GM06990 (cell line): ENCODE data around the gene PACS1.

ENCODE experiments used
- DNase-seq: peaks from one replicate; pipeline ENCODE4 v3.0.0-alpha.2; 2011; ENCODE audit not compliant: insufficient read length; ENCODE audit errors: extremely low read depth
- H3K27me3 ChIP-seq: replicated peaks from 2 replicates; pipeline ENCODE4 v1.6.0; 2011; ENCODE audit warnings: low read length; ENCODE audit not compliant: control insufficient read depth, insufficient read depth
- H3K36me3 ChIP-seq: 2 replicates; pipeline ENCODE4 v1.5.1; 2011; ENCODE audit warnings: low read length; ENCODE audit not compliant: control insufficient read depth, insufficient read depth
- H3K4me3 ChIP-seq: replicated peaks from 2 replicates; pipeline ENCODE4 v1.5.1; 2011; ENCODE audit warnings: low read depth, mild to moderate bottlenecking, control low read depth, low read length
- TF ChIP-seq, protein P1 (sequence below): IDR thresholded peaks from 2 replicates; pipeline ENCODE4 v1.5.1; 2011; ENCODE audit warnings: low read length, control low read depth, mild to moderate bottlenecking, inconsistent platforms; ENCODE audit not compliant: insufficient read depth, poor library complexity, severe bottlenecking

The PACS1 gene

DNA sequence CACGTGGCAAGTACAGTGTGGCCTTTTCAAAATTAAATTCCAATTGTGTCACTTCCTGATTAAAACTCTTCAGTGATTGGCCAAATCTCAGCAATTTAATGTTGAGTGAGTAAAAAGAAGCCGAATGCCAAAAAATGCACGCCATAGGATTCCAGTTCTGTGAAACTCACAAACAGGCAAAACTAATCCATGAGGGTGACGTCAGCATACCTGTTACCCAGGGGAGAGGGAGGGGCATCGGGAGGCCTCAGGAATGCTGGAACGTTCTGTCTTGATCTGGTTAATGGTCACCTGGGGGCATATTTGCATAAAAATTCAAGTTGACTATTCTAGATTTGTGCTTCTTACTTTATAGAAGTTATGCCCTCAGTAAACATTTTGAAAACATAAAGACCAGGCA lies 158.4 kb downstream of the PACS1 start:
- H3K4me3 ChIP-seq: no peak overlapping the region
- H3K36me3 ChIP-seq: peaks cover 40% of the 10 kb centered on the region
- DNase-seq: no peak
- TF ChIP-seq, protein P1, sequence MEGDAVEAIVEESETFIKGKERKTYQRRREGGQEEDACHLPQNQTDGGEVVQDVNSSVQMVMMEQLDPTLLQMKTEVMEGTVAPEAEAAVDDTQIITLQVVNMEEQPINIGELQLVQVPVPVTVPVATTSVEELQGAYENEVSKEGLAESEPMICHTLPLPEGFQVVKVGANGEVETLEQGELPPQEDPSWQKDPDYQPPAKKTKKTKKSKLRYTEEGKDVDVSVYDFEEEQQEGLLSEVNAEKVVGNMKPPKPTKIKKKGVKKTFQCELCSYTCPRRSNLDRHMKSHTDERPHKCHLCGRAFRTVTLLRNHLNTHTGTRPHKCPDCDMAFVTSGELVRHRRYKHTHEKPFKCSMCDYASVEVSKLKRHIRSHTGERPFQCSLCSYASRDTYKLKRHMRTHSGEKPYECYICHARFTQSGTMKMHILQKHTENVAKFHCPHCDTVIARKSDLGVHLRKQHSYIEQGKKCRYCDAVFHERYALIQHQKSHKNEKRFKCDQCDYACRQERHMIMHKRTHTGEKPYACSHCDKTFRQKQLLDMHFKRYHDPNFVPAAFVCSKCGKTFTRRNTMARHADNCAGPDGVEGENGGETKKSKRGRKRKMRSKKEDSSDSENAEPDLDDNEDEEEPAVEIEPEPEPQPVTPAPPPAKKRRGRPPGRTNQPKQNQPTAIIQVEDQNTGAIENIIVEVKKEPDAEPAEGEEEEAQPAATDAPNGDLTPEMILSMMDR: no peak
- H3K27me3 ChIP-seq: no peaks in the 10 kb centered on the region

DNA sequence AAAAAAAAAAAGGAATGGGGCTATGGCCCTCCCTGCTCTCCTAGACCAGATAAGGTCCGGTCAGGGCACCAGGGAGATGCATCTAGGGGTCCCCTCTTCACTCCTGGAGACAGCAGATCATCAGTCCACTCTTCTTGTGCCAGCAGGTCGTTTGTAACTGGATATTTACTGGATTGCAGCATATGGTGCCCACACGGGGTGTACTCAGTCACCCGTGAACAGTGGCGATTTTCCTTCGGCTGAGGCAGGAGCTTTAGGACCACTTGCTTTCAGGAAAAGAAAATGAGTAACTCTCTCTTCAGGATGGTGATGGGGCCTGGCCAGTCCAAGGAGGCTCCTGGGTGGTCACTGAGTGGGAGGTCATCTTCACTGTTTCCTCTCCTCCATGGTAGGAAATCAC lies 160.1 kb downstream of the PACS1 start:
- H3K36me3 ChIP-seq: peaks cover 40% of the 10 kb centered on the region
- H3K4me3 ChIP-seq: no peak overlapping the region
- H3K27me3 ChIP-seq: no peaks in the 10 kb centered on the region
- TF ChIP-seq, protein P1: no peak
- DNase-seq: no peak

DNA sequence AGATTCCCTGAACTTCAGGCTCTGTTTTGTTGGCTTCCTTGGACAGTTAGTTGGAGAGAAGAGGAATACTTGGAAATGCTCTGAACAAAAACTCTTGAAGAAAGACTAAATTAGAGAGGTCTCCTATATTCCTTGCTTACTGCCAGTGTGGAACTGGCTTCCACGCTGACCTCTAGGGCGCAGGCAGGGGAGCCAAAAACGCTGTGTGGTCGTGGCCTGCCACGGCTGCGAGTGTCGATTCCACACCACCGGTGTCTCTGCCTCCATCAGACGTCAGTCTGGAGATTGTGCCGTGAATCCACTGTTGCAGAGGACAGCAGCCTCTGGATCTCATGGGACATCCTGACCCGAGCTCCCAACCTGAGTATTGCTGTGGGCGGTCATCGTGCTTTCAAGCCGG lies 160.9 kb downstream of the PACS1 start:
- H3K36me3 ChIP-seq: peaks cover 41% of the 10 kb centered on the region
- no peak overlapping the region for H3K4me3 ChIP-seq
- H3K27me3 ChIP-seq: no peaks in the 10 kb centered on the region
- no peak for DNase-seq
- TF ChIP-seq, protein P1: no peak

DNA sequence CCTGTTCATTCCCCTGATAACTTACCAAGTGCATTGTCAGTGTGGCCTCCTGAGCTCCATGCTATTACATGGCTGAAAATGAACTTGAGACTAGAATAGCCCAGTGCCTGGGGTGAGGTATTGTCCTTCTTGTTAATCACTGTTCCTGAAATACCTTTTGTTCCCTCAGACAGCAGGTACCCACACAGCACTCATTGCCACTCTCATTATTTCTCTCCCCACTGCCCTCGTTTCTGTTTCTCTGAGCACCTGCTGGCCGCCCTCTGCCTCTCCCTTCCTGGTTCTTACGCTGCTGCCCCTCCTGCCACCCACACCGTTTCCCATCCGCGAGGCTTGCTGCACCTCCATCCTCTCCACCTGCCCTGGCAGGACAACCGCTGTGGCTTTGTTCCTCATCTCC lies 161.5 kb downstream of the PACS1 start:
- H3K36me3 ChIP-seq: peaks cover 36% of the 10 kb centered on the region
- H3K4me3 ChIP-seq: no peak overlapping the region
- TF ChIP-seq, protein P1: no peak
- H3K27me3 ChIP-seq: no peaks in the 10 kb centered on the region
- DNase-seq: no peak

DNA sequence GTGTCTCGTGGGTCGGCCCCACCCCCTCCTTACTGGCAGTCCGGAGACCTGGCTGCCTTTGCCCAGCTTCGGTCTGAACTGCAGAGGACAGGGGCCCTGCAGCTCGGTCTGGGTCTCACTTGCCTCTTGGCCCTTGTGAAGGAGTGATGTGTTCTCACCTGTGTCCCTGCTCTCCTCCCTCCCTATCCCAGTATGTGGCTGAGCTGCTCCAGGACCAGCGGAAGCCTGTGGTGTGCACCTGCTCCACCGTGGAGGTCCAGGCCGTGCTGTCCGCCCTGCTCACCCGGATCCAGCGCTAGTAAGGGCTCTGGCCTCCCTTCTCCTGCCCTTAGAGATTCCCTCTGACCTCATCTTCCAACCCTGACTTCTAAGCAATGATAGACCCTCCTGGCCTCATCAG lies 162.7 kb downstream of the PACS1 start:
- H3K36me3 ChIP-seq: peaks cover 35% of the 10 kb centered on the region
- DNase-seq: no peak
- H3K27me3 ChIP-seq: no peaks in the 10 kb centered on the region
- TF ChIP-seq, protein P1: no peak
- no peak overlapping the region for H3K4me3 ChIP-seq

DNA sequence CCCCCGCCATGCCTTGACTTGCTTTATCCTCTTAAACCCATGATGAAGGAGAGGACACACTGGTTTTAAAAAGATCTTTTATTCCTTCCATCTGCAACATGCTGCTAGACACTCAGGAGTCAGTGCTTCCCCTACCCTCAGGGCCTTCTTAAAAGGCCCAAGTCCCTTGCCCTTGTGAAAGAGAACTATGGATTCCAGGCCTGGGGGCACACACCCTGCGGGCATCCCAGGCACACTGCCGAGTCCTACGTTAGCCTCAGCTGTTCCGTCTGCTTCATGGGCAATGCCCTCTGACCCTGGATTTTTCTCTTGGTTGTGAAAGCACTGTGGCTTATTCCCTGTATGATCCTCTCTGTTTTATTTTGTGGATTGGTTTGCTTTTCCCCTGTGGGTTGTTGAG lies 163.2 kb downstream of the PACS1 start:
- peaks cover 32% of the 10 kb centered on the region for H3K36me3 ChIP-seq
- no peaks in the 10 kb centered on the region for H3K27me3 ChIP-seq
- DNase-seq: no peak
- H3K4me3 ChIP-seq: no peak overlapping the region
- TF ChIP-seq, protein P1: no peak
